ENCODE results near the gene MRTFB.

The MRTFB gene

DNA sequence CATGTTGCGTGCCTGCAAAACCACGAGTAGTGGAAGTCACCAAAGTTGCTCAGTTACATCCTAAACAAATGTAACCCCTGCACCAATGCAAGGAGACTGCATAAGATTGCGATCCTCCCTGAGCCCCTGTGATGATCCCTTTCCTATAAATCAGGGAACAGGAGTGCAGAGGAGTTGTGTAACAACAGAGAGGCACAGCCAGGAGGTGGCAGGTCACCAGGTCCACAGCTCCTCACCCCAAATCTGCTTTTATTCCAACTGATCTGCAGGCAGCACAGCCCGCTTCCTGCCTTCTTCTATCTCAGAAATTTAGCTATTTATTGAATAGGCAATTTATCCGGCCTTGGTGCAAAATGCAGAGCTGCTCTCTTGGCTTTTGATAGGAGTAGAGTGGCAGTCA, 36.0 kb upstream of the MRTFB start:
- no peak for TF ChIP-seq CTCF (IDR thresholded peaks at IDR 0.05; ENCODE audit: insufficient read depth, low read length, missing control alignments)
- POLR2A ChIA-PET: no interaction called here
- CTCF ChIA-PET: no interaction called here
- H3K4me3 ChIP-seq (ENCODE audit: low read depth, low read length): no peak overlapping the region
- no peak for DNase-seq (ENCODE audit: low read depth, low spot score)

DNA sequence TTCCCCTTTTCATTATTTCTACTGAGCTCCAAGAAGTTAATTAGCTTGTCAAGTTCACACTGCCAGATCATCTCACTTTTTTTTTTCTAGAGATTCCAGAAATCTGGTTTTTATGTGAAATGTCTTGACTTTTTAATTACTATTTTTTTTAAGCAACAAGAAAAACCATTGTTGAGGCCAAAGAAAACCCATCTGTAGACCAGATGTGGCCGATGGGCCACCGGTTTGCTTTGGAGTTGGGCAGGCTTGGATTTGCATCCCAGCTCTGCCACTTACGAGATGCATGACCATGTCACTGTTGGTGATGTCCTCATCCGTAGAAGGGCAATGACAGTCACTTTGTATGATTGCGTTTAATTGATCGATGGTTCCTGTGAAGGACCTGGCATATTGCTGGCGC, 34.2 kb upstream of the MRTFB start:
- ChIA-PET CTCF (no interaction called here), POLR2A (no interaction called here)
- no peak overlapping the region for H3K4me3 ChIP-seq (ENCODE audit: low read depth, low read length)
- no peak for TF ChIP-seq CTCF (IDR thresholded peaks at IDR 0.05; ENCODE audit: insufficient read depth, low read length, missing control alignments)
- DNase-seq (ENCODE audit: low read depth, low spot score): no peak

DNA sequence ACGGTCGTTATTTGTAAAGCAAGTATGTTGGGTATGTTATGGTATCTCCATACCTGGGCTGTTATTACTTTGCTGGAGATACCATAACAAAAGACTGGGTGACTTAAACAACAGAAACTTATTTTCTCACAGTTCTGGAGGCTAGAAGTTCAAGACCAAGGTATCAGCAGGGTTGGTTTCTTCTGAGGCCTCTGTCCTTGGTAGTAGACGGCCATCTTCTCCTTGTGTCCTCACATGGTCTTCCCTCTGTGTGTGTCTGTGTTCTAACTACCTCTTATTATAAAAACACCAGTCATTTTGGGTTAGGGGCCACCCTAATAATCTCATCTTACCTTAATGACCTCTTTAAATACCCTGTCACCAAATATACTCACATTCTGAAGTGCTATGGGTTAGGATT, 33.2 kb upstream of the MRTFB start:
- TF ChIP-seq CTCF (IDR thresholded peaks at IDR 0.05; ENCODE audit: insufficient read depth, low read length, missing control alignments): no peak
- H3K4me3 ChIP-seq (ENCODE audit: low read depth, low read length): no peak overlapping the region
- no peak for DNase-seq (ENCODE audit: low read depth, low spot score)
- CTCF ChIA-PET: no interaction called here
- POLR2A ChIA-PET: no interaction called here

GRCh38 chr16:14041164-14041563, 30.0 kb upstream of the MRTFB start:
- POLR2A ChIA-PET: no interaction called here
- CTCF ChIA-PET: no interaction called here
- DNase-seq (ENCODE audit: low read depth, low spot score): no peak
- no peak for TF ChIP-seq CTCF (IDR thresholded peaks at IDR 0.05; ENCODE audit: insufficient read depth, low read length, missing control alignments)
- H3K4me3 ChIP-seq (ENCODE audit: low read depth, low read length): no peak overlapping the region

- CTCF ChIA-PET: interaction anchor here (1.4 kb wide), 1 partner anchor 119 kb away, joined by 4 read pairs; no protein-coding TSS in a partner anchor
- DNase-seq (ENCODE audit: low read depth, low spot score): no peak
- no peak for TF ChIP-seq CTCF (IDR thresholded peaks at IDR 0.05; ENCODE audit: insufficient read depth, low read length, missing control alignments)
- POLR2A ChIA-PET: no interaction called here
- H3K4me3 ChIP-seq (ENCODE audit: low read depth, low read length): no peak overlapping the region
These were observed 28.4 kb upstream of the MRTFB start for GRCh38 chr16:14042706-14043105.

- ChIA-PET POLR2A (no interaction called here), CTCF (interaction anchor here (1.4 kb wide), 1 partner anchor 120 kb away, joined by 4 read pairs; no protein-coding TSS in a partner anchor)
- no peak for DNase-seq (ENCODE audit: low read depth, low spot score)
- no peak for TF ChIP-seq CTCF (IDR thresholded peaks at IDR 0.05; ENCODE audit: insufficient read depth, low read length, missing control alignments)
- H3K4me3 ChIP-seq (ENCODE audit: low read depth, low read length): no peak overlapping the region
These were observed 27.8 kb upstream of the MRTFB start for GRCh38 chr16:14043278-14043677.
